HG03039 (cell line): ENCODE results near the gene MAPK7.

ENCODE experiments used
- ATAC-seq: cut with Tn5 transposase; IDR thresholded peaks from one replicate; pipeline ENCODE4 v1.9.1; 2021; ENCODE audit warnings: mild to moderate bottlenecking, moderate library complexity; ENCODE audit not compliant: unreplicated experiment

MAPK7 gene

GRCh38 chr17:19378416-19379360, at the start of gene MAPK7:
MAPK7 (plus strand) TSS chr17:19378498; CDS start chr17:19378901, 403 bp downstream.
- no peak for ATAC-seq

GRCh38 chr17:19329136-19329535, 49.2 kb upstream of the MAPK7 start:
- no peak for ATAC-seq

GRCh38 chr17:19329839-19330238, 48.5 kb upstream of the MAPK7 start:
- ATAC-seq = no peak

DNA sequence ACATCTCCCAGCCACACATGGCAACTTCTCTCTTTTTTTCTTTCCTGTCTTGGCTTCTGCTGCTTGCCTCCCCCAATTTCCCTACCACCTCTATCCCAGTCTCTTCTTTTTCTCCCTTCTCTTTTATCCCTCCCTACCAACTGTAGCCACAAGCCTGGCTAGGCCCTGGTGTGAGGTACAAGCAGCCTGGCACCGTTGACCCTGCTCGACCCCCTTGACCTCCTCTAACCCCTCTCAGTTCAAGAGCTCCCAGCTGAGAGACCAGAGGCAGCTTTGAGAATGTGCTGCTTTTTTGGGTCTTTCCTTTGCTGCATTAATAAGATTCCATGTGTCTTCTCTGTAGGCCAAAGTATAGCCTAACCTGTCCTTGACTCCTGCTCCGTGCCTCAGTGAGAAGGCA, 48.0 kb upstream of the MAPK7 start:
- ATAC-seq = no peak

DNA sequence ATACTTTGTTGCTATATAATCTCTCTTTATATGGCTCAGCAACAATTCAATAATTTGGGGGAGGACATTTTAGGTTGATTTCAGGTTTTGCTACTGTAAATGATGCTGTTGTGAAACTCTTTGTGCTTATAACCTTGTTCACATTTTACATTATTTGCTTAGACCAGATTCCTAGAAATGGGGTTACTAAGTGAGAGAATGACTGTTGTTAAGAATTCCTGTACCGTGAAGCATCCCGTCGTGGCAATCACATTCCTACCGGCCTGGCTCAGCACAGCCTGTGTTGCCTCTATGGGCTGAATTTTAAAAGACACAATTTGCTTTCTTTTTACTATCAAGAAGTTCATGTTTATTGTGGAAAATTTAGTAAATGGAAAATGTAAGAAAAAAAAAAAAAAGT, 47.2 kb upstream of the MAPK7 start:
- no peak for ATAC-seq

DNA sequence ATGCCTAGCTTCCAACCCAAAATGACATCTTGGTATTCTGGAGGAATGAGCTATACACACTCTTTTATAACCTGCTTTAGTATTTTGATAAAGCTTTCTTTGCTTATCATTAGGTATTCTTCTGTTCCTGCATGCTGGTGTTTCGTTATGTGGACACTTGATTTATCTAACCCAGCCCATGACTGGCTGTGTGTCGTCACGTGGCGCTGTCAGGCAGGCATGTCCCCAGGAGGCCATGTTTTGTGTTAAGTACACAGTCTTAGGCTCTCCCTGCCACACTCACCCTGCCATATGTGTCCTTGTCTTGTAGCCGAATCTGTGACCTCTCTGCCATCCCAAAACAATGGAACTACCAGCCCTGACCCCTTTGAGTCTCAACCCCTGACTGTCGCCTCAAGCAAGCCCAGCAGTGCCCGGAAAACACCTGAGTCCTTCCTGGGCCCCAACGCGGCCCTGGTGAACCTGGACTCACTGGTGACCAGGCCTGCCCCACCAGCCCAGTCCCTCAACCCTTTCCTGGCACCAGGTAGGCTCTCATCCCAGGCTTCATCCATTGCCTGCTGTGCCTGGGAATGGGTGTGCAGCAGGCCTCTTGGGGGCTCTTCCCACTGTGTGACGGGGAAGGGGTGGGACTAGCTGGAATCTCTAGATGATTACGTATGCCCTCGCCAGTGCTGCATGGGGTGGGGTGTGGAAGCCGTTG, 46.6 kb upstream of the MAPK7 start:
- ATAC-seq = no peak

GRCh38 chr17:19332371-19333131, 45.7 kb upstream of the MAPK7 start:
- no peak for ATAC-seq

- no peak for ATAC-seq
Observed at GRCh38 chr17:19333132-19333440, 45.2 kb upstream of the MAPK7 start.

- ATAC-seq = no peak
Observed at GRCh38 chr17:19333736-19334290, 44.5 kb upstream of the MAPK7 start.

DNA sequence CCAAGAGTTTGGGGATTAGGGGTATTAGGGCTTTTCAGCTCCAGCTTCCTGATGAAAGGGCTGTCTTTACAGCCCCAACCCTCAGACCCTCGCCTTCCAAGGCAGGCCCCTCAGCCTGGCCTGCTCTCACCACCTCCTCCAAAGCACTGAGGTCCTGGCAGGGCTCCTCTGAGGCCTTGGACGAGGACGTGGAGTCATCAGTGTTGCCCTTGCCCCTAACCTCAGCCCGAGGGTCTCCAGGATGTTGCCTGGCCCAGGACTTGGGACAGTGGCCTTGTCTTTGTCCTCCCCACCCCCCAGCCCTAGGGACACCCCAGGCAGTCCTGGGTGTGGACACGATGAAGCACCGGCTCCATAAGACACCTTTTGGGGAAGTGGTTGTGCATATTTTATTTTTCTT, 44.0 kb upstream of the MAPK7 start:
- no peak for ATAC-seq

- ATAC-seq = no peak
Observed at GRCh38 chr17:19335951-19336631, 42.2 kb upstream of the MAPK7 start.

GRCh38 chr17:19336938-19337711, 41.2 kb upstream of the MAPK7 start:
- ATAC-seq = no peak

GRCh38 chr17:19337712-19338023, 40.6 kb upstream of the MAPK7 start:
- no peak for ATAC-seq

DNA sequence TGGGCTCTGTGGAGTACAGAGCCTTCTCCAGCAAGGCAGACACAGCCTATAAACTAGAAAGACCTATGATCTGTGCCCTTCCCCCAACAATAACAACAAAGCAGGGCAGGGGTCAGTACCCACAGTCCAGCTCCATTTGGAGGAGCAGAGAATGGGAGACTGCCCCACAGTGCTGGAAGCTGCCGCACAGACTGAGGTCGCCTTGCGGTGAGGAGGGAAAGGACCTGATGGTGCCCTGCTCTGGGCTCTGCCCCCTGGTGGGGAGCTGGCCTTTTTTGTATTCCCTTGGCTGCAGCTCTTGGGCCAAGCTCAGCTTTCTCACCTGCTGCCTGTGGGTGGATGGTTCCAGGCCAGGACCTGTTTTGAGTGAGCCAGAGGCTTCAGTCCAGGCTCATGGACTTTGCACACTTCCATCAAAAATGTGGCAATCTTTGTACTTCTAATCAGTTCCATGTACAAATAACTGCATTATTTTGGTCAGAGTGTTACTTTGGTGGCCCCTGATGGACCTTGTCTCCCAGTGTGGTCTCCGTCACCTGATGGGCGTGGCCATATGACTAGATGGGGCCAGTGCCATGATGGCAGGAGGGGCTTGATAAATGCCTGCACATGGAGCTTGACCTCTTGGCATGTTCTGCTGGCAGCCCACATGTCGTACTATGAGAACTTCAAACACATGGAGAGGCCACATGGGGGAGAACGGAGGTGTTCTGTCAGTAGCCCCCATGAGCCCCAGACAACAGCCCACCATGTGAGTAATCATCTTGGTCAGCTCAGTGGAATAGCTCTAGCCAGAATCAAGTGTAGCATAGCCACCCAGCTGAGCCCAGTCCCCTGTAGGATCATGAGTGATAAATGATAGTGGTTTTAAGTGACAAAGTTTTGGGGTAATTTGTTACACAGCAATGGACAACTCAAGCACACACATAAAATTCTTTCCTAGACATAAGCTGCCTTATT, 40.0 kb upstream of the MAPK7 start:
- peak; percentile 57 for ATAC-seq

GRCh38 chr17:19339341-19339815, 38.9 kb upstream of the MAPK7 start:
- no peak for ATAC-seq

DNA sequence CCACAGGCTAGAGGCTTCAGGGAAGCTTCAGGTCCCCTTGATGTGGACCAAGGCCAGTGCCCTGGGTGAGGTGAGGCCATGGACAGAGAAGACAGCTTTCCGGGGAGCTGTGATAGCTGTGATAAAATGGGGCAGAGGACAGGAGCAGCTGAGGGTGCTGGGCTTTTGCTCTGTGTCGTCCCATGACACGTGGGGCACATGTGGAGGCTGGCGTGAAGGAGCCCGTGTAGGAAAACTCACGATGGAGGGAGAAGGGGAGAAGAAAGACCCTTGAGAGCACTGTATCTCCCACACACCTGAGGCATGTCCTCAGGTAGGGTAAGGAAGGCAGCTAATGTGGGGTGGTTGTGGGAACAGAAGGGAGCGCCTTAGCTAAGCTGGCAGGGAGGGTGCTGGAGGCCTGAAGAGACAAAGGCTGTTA, 37.1 kb upstream of the MAPK7 start:
- ATAC-seq = no peak

DNA sequence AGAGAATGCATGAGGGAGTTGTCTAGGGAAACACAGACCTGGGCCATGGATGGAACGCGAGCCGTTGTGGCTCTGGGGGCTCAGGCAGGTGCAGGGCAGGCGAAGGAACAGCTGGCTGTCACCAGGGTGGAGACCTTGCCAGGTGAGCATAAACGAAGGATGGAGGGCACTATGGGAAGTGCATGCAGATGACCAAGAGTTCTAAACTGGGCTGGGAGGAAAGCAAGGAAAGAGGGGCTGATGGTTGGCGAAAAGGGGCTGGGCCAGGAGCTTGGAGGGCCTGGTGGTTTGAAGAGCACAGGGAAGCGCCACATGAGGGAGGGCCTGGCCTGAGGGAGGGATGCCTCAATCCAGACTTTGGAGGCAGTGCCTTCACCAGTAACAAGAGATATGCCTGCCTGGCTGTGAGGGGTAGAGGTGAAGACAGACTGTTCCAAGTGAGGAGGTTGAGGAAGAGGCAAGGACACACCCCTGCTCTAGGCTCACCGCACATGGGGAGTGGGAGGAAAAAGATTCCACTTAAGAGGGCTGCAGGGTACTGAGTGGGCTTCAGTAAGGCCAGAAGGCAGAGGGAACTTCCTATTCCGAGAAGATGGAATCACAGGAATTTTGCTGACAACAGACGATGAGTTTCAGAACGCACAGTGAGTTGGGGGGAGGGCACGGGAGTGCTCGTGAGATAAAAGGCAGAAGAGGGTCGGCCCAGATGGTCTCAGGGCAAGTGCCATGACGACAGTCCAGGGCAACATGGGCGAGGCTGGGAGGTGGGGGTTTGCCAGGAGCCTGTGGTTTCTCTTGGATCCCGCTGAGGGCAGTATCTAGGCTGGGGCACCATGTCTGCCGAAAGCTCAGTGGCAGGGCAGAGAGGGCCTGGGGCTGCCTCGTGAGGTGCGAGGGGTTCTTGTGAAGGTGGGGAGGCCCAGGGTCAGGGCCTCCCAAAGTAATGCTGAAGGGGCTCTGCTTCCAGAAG, 36.4 kb upstream of the MAPK7 start:
- no peak for ATAC-seq
